Endothelial cell of umbilical vein (primary cell): Measurements from ENCODE around the gene METTL16. TPM values are rescaled to one million over a fixed set of nuclear protein-coding genes. Genes with fewer than 3 reads are reported as not detected.

Experiments used
- BruUV-seq: library from RNA; stranded (reverse); fragments of 400-500 nt; replicated peaks from 2 replicates; lab custom pipeline; 2021; lab: Mats Ljungman, UMichigan
- CTCF ChIA-PET: fragments of 300-600, 350-600 bp; sonication (Branson Sonifier 250); formaldehyde crosslinking; loops from one replicate; lab custom pipeline; 2021; ENCODE audit warnings: antibody characterized with exemption, inconsistent platforms; lab: Charles Lee
- POLR2A ChIA-PET: fragments of 300-600, 350-600 bp; sonication (Branson Sonifier 250); formaldehyde crosslinking; loops from one replicate; lab custom pipeline; 2021; ENCODE audit warnings: antibody characterized with exemption, inconsistent platforms; lab: Charles Lee
- DNase-seq: peaks from one replicate; pipeline ENCODE4 v3.0.0-alpha.2; 2011; ENCODE audit warnings: low read depth, low spot score
- FAIRE-seq: peaks from 2 replicates; lab custom pipeline; 2011; peaks lifted over from hg19 to GRCh38; lab: Jason Lieb, UNC
- H2AFZ ChIP-seq: 2 replicates; pipeline ENCODE4 v1.6.0; 2012; ENCODE audit warnings: low read depth, low read length, control low read depth, inconsistent platforms
- H3K27ac ChIP-seq: 2 replicates; pipeline ENCODE4 v1.5.1; 2011; ENCODE audit warnings: low read depth, mild to moderate bottlenecking, control low read depth, low read length, moderate library complexity; ENCODE audit not compliant: insufficient read depth
- H3K27me3 ChIP-seq, 2 experiments: 2 replicates each; pipeline versions ENCODE4 v1.6.0 to v1.6.1; 2011; ENCODE audit warnings: low read length in 2 of 2, mixed read lengths in 1 of 2; ENCODE audit not compliant: control insufficient read depth in 2 of 2, insufficient read depth in 2 of 2
- H3K36me3 ChIP-seq, 2 experiments: 2 replicates in 1 of 2; 3 replicates in 1 of 2; pipeline ENCODE4 v1.5.1; 2011; ENCODE audit warnings: low read length in 2 of 2, mild to moderate bottlenecking in 1 of 2, moderate library complexity in 1 of 2; ENCODE audit not compliant: control insufficient read depth in 2 of 2, insufficient read depth in 2 of 2; ENCODE audit errors: extremely low read depth in 1 of 2
- H3K4me1 ChIP-seq: 3 replicates; pipeline ENCODE4 v1.5.1; 2011; ENCODE audit warnings: mild to moderate bottlenecking, low read length; ENCODE audit not compliant: control insufficient read depth, insufficient read depth; ENCODE audit errors: extremely low read depth
- H3K4me2 ChIP-seq: 2 replicates; pipeline ENCODE4 v1.6.1; 2011; ENCODE audit warnings: low read length, control low read depth, mixed read lengths; ENCODE audit not compliant: insufficient read depth
- H3K4me3 ChIP-seq, 3 experiments: fragments of 200-600 bp in 1 of 3; sonication (generic), shearing (Covaris generic) in 1 of 3; replicated peaks in 1 of 3; 2 replicates each; pipeline ENCODE4 v1.5.1; 2011 to 2016; ENCODE audit warnings: control low read depth in 3 of 3, low read length in 3 of 3, mild to moderate bottlenecking in 2 of 3, inconsistent platforms in 1 of 3, low read depth in 1 of 3, moderate library complexity in 1 of 3; ENCODE audit not compliant: insufficient read depth in 1 of 3
- H3K79me2 ChIP-seq: 2 replicates; pipeline ENCODE4 v1.6.0; 2012; ENCODE audit warnings: low read length, inconsistent platforms; ENCODE audit not compliant: control insufficient read depth, insufficient read depth
- H3K9ac ChIP-seq: replicated peaks from 2 replicates; pipeline ENCODE3; 2011; ENCODE audit warnings: low read length, control low read depth; ENCODE audit not compliant: insufficient read depth; ENCODE audit errors: extremely low read depth
- H3K9me1 ChIP-seq: replicated peaks from 3 replicates; pipeline ENCODE4 v1.6.0; 2011; ENCODE audit warnings: mild to moderate bottlenecking, low read length; ENCODE audit not compliant: control insufficient read depth, insufficient read depth; ENCODE audit errors: extremely low read depth
- H3K9me3 ChIP-seq: replicated peaks from 2 replicates; pipeline ENCODE4 v1.5.1; 2012; ENCODE audit warnings: low read length, inconsistent platforms; ENCODE audit not compliant: control insufficient read depth, insufficient read depth
- H4K20me1 ChIP-seq: replicated peaks from 2 replicates; pipeline ENCODE3; 2011; ENCODE audit warnings: mild to moderate bottlenecking, low read length; ENCODE audit not compliant: control insufficient read depth, insufficient read depth; ENCODE audit errors: extremely low read depth
- EZH2 ChIP-seq: IDR thresholded peaks from 2 replicates; pipeline ENCODE4 v1.6.1; 2012; ENCODE audit warnings: borderline replicate concordance, low read depth, mild to moderate bottlenecking, moderate library complexity, low read length, inconsistent platforms; ENCODE audit not compliant: severe bottlenecking
- FOS ChIP-seq: IDR thresholded peaks from 2 replicates; pipeline ENCODE4 v1.6.1; 2011; ENCODE audit warnings: mild to moderate bottlenecking, low read length, moderate library complexity, borderline replicate concordance; ENCODE audit not compliant: insufficient read depth
- GATA2 ChIP-seq: IDR thresholded peaks from 2 replicates; pipeline ENCODE4 v1.7.0; 2011; ENCODE audit warnings: low read depth, mild to moderate bottlenecking, moderate library complexity, mixed read lengths, low read length; ENCODE audit not compliant: insufficient read length, insufficient read depth
- JUN ChIP-seq: IDR thresholded peaks from 2 replicates; pipeline ENCODE4 v1.6.1; 2011; ENCODE audit warnings: borderline replicate concordance, low read depth; ENCODE audit not compliant: insufficient read length, insufficient read depth
- MYC ChIP-seq: IDR thresholded peaks from one replicate; pipeline ENCODE4 v1.6.1; 2011; ENCODE audit warnings: mild to moderate bottlenecking, low read depth, low read length
- POLR2A ChIP-seq: IDR thresholded peaks from 2 replicates; pipeline ENCODE4 v1.6.1; 2012; ENCODE audit warnings: low read depth, mild to moderate bottlenecking, control low read depth, low read length
- POLR2AphosphoS5 ChIP-seq: IDR thresholded peaks from 2 replicates; pipeline ENCODE4 v1.6.1; 2012; ENCODE audit warnings: low read depth, mild to moderate bottlenecking, control low read depth, low read length, moderate library complexity; ENCODE audit not compliant: insufficient read depth
- dilution Hi-C: fragments of 300-500 bp; cut with MboI; formaldehyde crosslinking; loops from one replicate; pipeline ENCODE4 v1.15.0; 2019; ENCODE audit warnings: low sequenced_read_pairs; ENCODE audit not compliant: extremely low pct_ligation_motif_present
- intact Hi-C: fragments of 100-400 bp; cut with micrococcal nuclease; formaldehyde crosslinking; loops from one replicate; pipeline ENCODE4 v1.10.0; 2022
- polyA plus RNA-seq, 4 experiments: library from polyadenylated mRNA; depleted of rRNA in 3 of 4; stranded (reverse) in 3 of 4; unstranded in 1 of 4; fragments of >200 nt; gene quantifications; 2 replicates each; pipeline versions ENCODE4 v1.2.1 to v1.2.3, GENCODE V29; 2011 to 2012; ENCODE audit warnings: missing spikeins in 1 of 4
- total RNA-seq: library from RNA; stranded (reverse); gene quantifications from 2 replicates; pipeline ENCODE4 v1.2.3, GENCODE V29; 2021
- TF ChIP-seq, protein P1 (sequence below), 2 donors: IDR thresholded peaks; 1 replicate in 1 of 2; 2 replicates in 1 of 2; pipeline ENCODE4 v1.5.1; 2011; ENCODE audit warnings: low read length in 2 of 2, mild to moderate bottlenecking in 2 of 2, moderate library complexity in 2 of 2, control low read depth in 1 of 2, inconsistent platforms in 1 of 2, low read depth in 1 of 2; ENCODE audit not compliant: insufficient read depth in 1 of 2; ENCODE audit errors: extremely low read depth in 1 of 2
- TF ChIP-seq, protein P2 (sequence below): IDR thresholded peaks from 2 replicates; pipeline ENCODE4 v1.6.1; 2011; ENCODE audit not compliant: insufficient read depth, insufficient read length

The METTL16 gene
- total and polyA plus RNA-seq, 2 donors (not counting 3 experiments of a cell fraction or from before 2014, with no cell fraction given) = 11.0 to 24.7 TPM

DNA sequence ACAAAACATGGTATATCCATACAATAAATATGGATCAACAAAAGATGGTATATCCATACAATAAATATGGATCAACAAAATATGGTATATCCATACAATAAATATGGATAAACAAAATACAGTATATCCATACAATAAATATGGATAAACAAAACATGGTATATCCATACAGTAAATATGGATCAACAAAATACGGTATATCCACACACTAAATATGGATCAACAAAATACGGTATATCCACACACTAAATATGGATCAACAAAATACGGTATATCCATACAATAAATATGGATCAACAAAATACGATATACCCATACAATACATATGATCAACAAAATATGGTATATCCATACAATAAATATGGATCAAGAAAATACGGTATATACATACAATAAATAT lies 8.1 kb downstream of the METTL16 start:
- no TSS peak for BruUV-seq
- peaks cover 40% of the 10 kb centered on the region for H3K79me2 ChIP-seq
- H3K27ac ChIP-seq = no peak overlapping the region
- H3K36me3 ChIP-seq = no peaks in the 10 kb centered on the region
- intact Hi-C loops (no loop called here), dilution Hi-C loops (no loop called here)
- CTCF ChIA-PET = no interaction called here
- no peaks in the 10 kb centered on the region for H3K9me1 ChIP-seq
- H3K4me2 ChIP-seq = no peak overlapping the region
- no peak overlapping the region for H2AFZ ChIP-seq
- FAIRE-seq (no peak), DNase-seq (no peak)
- H3K4me1 ChIP-seq = no peaks in the 10 kb centered on the region
- H3K27me3 ChIP-seq = no peaks in the 10 kb centered on the region
- no peak for TF ChIP-seq FOS
- TF ChIP-seq POLR2A = no peak
- TF ChIP-seq, protein P1, sequence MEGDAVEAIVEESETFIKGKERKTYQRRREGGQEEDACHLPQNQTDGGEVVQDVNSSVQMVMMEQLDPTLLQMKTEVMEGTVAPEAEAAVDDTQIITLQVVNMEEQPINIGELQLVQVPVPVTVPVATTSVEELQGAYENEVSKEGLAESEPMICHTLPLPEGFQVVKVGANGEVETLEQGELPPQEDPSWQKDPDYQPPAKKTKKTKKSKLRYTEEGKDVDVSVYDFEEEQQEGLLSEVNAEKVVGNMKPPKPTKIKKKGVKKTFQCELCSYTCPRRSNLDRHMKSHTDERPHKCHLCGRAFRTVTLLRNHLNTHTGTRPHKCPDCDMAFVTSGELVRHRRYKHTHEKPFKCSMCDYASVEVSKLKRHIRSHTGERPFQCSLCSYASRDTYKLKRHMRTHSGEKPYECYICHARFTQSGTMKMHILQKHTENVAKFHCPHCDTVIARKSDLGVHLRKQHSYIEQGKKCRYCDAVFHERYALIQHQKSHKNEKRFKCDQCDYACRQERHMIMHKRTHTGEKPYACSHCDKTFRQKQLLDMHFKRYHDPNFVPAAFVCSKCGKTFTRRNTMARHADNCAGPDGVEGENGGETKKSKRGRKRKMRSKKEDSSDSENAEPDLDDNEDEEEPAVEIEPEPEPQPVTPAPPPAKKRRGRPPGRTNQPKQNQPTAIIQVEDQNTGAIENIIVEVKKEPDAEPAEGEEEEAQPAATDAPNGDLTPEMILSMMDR (IDR thresholded peaks at IDR 0.05; ENCODE audit: extremely low read depth in 1 of 2, insufficient read depth in 1 of 2, low read depth in 1 of 2, low read length in 2 of 2) = no peak
- TF ChIP-seq EZH2 = no peak
- TF ChIP-seq, protein P2, sequence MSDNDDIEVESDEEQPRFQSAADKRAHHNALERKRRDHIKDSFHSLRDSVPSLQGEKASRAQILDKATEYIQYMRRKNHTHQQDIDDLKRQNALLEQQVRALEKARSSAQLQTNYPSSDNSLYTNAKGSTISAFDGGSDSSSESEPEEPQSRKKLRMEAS = no peak
- no peak for TF ChIP-seq POLR2AphosphoS5
- TF ChIP-seq JUN = no peak
- no peak for TF ChIP-seq GATA2
- TF ChIP-seq MYC = no peak
- no peaks in the 10 kb centered on the region for H4K20me1 ChIP-seq
- H3K4me3 ChIP-seq = no peak overlapping the region
- POLR2A ChIA-PET = no interaction called here
- H3K9me3 ChIP-seq = no peaks in the 10 kb centered on the region
- no peak overlapping the region for H3K9ac ChIP-seq
